Renal cortex interstitium (tissue), 11 donors: ENCODE data around the gene KIF3B. TPM values are rescaled to one million over a fixed set of nuclear protein-coding genes. Genes with fewer than 3 reads are reported as not detected.
"Not testable (repeated sequence)": the region's sequence is repeated elsewhere in the genome, so short reads cannot be mapped to it uniquely, and the experiment has no call there.

ENCODE experiments used
- DNase-seq, 11 donors: peaks; one replicate each; pipeline ENCODE4 v3.0.0-alpha.2; 2013; ENCODE audit warnings: low read depth in 9 of 11, low spot score in 4 of 11; ENCODE audit errors: extremely low read depth in 1 of 11
- polyA plus RNA-seq, 3 donors: library from polyadenylated mRNA; unstranded; fragments of 120-200 nt; gene quantifications; one replicate each; pipeline ENCODE4 v1.2.1, GENCODE V29; 2013; ENCODE audit not compliant: insufficient read length in 3 of 3

The KIF3B gene
- polyA plus RNA-seq, 3 donors, result 42.5 to 43.5 (median 43.0) TPM

DNA sequence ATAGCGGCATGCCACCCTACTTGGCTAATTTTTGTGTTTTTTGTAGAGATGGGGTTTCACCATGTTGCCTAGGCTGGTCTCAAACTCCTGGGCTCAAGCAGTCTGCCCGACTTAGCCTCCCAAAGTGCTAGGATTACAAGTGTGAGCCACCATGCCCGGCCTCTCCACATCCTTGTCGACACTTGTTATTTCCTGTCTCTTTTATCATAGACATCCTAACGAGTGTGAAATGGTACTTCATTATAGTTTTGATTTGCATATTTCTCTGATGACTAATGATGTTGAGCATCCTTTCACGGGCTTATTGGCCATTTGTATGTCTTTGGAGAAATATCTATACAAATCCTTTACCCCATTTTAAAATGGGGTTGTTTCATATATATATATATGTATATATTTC is 41.6 kb downstream of the KIF3B start:
- no peak for DNase-seq

- DNase-seq, result no peak
Observed at GRCh38 chr20:32320305-32320704, 42.9 kb downstream of the KIF3B start.

GRCh38 chr20:32321390-32321789 is 43.9 kb downstream of the KIF3B start:
- no peak for DNase-seq

GRCh38 chr20:32322260-32322659 is 44.8 kb downstream of the KIF3B start:
- not testable (repeated sequence) for DNase-seq

- DNase-seq, result not testable (repeated sequence)
Observed at GRCh38 chr20:32323761-32324160, 46.3 kb downstream of the KIF3B start.

DNA sequence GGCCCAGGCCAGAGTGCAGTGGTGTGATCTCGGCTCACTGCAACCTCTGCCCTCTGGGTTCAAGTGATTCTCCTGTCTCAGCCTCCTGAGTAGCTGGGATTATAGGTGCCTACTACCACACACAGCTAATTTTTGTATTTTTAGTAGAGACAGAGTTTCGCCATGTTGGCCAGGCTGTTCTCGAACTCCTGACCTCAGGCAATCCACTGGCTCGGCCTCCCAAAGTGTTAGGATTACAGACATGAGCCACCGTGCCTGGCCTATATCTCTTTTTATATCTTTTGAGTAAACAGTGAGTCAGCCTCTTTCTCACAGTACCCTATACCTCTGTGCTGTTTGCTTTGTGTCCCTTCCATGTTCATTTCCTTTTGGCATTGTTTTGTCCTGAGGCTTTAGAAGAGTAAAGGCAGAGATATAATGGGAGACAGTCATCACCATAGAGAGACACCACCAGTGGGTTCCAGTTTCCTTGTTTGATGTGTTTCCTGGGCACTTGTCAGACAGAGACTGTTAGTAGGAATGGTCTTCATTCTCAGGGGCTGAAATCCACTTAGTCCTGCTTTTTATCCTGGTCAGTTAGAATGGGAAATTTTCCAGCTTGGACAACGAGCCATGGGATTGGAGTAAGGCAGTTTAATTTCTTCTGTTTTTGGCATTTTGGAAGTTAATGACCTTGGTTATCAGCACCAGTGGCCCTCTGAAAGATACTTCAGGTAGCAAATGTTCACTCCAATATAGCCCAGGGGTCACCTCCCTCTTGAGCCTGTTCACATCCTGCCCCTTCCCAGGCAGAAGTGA is 48.5 kb downstream of the KIF3B start:
- DNase-seq, result no peak

DNA sequence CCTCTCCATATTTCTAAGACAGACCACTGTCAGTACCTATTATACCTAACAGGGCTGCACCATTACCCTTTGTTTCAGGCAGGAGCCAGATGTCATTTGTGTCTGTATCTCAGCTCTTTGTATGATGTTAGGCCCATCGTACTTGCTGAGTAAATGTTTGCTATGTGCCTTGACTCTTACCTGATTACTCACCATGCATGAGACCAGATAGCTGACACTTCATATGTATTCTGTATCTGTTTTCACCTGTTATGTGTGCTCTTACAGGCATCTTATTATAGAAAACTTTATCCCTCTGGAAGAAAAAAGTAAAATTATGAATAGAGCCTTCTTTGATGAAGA is 49.0 kb downstream of the KIF3B start:
- DNase-seq, result no peak

GRCh38 chr20:32327087-32327681 is 49.7 kb downstream of the KIF3B start:
- no peak for DNase-seq

GRCh38 chr20:32329817-32330554 is 52.5 kb downstream of the KIF3B start:
- DNase-seq, result no peak

DNA sequence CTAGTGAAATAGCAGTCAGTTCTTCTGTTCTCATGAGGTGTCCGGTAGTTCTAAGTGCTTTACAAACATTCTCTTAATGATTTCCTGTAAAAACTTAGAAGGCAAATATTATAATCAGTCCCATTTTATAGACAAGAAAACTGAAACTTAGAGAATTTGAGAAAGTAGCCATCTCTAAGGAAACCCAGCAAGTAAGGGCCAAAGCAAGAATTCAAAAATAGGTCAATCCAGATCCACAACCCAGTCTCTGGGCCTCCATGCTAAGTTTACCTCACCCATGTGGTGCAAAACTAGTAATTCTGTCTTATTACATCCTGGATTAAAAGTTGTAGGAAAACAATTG is 53.1 kb downstream of the KIF3B start:
- DNase-seq, result no peak

DNA sequence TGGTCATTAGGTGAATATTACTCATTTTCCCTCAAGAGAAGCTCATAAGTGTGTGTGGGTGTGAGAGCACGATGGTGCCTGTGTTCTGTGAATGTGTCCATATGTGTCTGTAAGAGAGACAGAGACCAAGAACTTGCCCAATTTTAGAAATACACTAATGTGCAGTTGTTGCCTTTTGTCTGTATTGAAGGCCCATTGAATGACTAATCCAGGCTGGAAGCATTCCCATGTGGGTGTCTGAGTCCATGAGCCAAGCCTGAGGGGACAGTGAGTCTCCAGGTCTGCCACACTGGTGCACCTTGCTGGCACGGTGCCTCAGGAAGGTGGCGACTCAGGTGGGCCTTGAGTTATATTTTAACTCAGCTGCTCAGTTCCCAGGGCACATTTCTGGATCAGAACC is 55.2 kb downstream of the KIF3B start:
- no peak for DNase-seq

DNA sequence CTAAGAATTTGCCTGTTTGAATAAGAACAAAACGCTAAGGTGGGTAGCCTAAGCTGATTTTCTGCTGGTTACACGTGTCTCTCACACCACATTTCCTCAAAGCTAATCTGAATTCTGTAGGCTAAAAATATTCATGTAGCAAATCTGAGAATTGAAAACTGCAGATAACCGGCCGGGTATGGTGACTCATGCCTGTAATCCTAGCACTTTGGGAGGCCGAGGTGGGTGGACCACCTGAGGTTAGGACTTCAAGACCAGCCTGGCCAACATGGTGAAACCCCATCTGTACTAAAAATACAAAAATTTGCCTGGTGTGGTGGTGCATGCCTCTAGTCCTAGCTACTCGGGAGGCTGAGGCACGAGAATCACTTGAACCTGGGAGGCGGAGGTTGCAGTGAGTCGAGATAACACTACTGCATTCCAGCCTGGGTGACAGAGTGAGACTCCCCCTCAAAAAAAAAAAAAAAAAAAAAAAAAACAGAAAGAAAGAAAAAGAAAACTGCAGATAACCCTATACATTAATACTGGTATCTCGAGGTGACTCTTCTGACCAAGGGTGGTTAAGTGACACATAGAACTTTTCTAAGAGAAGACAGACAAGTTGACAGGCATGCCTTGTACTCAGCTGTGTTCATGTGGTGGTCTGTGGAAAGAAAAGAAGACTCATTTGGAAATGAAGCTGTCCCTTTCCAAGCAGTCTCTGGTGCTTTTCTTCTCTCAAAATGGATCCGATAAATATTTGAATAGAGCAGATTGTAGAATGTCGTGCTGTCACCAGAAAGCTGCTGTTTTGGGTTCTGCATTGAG is 55.9 kb downstream of the KIF3B start:
- no peak for DNase-seq

GRCh38 chr20:32333988-32334885 is 56.8 kb downstream of the KIF3B start:
- no peak for DNase-seq

DNA sequence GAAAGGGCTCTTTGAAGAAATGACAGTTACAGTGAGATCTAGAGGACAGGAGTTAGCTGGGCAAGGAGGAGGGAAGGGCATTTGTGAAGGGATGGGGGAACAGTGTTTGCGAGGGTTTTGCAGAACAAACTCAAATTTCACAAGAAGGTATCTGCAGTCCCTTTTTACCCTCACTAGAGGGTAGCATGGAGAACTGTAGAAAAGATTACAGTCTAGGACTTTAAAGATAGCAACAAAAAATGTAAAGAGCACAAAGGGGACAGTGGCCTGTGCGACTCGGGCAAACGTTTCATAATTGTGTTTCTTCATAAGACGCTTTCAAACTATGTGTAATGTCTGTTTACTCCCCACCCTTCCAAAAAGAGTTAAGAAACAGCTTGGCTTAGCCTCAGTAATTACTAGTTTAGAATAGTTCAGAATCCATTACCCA is 59.5 kb downstream of the KIF3B start:
- DNase-seq, result peak in 1 of 11 donors; percentile 38

DNA sequence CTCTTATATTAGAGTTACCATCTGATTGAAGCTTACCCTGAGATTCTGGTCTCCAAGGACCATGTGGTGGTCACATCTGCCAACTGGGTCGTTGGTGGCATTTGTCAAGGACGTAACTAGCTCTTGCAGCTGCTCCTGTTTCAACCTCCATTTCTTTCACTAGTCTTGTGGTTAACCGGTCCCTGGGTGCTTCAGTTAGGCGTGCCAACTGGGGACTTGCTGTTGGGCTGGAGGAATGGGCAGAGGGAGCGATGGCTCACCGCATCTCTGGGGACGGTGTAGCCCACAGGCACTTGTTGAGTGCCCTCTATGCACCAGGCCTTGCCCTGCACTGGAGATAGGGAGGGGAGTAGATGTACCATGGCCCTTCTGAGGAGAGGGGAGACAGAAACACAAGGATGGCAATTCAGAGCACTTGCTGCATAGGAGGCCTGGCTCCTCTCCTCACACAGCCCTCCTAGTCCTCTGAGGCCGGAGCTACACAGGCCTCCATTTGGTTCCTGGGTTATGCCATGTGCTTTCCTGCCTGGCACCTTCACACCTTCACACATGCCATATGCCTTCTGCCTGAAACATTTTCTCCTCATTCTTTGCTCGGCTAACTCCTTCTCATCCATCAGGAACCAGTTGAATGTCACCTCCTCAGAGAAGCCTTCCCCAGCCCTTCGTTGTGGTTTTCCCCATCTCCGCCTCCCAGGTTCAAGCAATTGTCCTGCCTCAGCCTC is 60.6 kb downstream of the KIF3B start:
- DNase-seq, result no peak

GRCh38 chr20:32338665-32339064 is 61.2 kb downstream of the KIF3B start:
- no peak for DNase-seq

- no peak for DNase-seq
Observed at GRCh38 chr20:32339116-32339515, 61.7 kb downstream of the KIF3B start.

- DNase-seq, result not testable (repeated sequence)
Observed at GRCh38 chr20:32341053-32341452, 63.6 kb downstream of the KIF3B start.
